Measurements from ENCODE around the gene SLC2A3. TPM values are rescaled to one million over a fixed set of nuclear protein-coding genes. Genes with fewer than 3 reads are reported as not detected.
"Not testable (repeated sequence)": the region's sequence is repeated elsewhere in the genome, so short reads cannot be mapped to it uniquely, and the experiment has no call there.

SLC2A3 gene
- polyA plus RNA-seq, 12 donors, result 10.2 to 78.4 (median 22.3) TPM; not detected in 1

DNA sequence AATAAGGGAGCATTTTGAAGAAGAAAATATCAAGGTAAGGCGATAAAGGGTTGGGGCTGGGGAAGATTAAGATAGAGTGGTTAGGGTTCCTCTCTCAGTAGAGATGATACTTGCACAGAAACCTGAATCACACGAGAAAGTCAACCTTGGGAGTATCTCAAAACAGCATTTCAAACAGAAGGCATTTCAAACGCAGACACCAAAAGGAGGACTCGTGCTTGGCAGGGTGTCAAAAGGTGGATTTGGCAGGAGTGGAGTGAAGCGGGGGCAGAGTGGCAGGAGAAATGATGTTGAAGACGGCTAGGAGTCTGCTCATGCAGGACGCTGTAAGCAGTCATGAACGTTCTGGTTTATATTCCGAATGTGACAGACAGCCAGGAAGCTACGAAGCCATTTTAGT lies 18.4 kb upstream of the SLC2A3 start:
- DNase-seq, result not testable (repeated sequence)

DNA sequence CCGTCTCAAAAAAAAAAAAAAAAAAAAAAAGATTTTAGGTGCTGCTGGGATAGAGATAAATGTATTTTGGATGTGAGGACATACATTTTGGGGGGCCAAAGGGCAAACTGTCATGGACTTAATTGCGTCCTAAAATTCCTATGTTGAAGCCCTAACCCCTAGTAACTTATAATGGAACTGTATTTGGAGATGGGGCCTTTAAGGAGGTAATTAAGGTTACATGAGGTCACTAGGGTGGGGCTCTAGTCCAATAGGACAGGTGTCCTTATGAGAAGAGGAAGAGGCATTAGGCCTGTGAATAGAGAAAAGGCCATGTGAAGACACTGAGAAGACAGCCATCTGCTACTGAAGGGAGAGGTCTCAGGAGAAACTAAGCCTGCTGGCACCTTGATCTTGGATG lies 17.9 kb upstream of the SLC2A3 start:
- not testable (repeated sequence) for DNase-seq

DNA sequence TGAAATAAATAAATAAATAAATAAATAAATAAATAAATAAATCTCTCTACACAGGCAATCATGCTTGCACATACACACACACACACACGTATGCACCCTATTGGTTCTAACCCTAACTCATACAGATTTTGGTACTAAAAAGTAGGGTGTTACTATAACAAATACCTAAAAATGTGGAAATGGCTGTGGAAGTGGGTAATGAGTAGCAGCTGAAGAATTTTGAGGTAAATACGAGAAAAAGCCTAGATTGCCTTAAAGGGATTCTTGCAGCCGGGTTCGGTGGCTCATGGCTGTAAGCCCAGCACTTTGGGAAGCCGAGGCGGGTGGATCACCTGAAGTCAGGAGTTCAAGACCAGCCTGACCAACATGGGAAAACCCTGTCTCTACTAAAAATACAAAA lies 15.7 kb upstream of the SLC2A3 start:
- DNase-seq, result no peak

DNA sequence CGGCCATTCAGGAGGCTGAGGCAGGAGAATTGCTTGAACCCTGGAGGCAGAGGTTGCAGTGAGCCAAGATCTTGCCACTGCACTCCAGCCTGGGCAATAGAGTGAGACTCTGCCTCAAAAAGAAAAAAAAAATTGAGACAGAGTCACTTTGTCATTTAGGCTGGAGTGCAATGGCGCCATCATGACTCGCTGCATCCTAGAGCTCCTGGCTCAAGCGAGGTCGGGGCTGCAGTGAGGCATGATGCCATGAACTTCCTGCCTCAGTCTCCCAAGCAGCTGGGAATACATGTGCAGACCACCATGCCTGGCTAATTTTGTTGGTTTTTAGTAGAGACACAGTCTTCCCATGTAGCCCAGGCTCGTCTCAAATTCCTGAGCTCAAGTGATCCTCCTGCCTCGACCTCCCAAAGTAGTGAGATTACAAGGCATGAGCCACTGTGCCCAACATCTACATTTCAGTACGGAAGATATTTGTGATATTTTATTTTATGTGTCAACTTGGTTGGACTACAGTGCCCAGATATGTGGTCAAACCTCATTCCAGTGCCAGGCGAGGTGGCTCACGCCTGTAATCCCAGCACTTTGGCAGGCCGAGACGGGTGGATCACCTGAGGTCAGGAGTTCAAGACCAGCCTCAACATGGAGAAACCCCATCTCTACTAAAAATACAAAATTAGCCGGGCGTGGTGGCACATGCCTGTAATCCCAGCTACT lies 14.4 kb upstream of the SLC2A3 start:
- not testable (repeated sequence) for DNase-seq

DNA sequence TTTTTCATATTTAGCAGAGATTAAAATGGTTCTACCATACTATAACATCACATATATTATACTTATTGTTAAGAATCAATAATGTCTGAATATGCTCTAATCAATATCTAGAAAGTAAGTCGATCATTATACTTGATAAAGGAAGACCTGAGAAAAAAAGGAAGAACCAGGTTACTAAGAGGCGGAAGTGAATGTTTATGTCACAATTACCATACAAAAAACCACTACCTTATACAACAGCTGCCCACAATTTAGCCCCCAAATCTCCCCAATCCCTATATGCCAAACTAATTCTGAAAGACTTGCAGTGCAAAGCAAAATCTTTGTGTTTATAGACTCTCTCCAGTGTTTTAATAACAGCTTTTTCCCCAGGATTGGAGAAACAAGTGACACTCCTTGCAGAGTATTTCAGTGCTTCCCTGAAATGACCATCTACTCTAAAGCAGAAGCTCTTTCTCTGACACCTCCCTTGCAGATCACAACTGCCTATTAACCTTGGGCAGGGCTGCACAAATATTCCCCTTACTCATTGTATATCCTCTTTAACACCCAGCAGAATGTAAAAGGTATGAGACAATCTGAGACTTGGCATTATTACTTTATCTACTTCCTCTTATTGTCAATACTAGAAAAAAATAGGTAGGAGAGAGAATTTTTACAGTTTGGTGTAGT lies 12.7 kb upstream of the SLC2A3 start:
- DNase-seq, result no peak

DNA sequence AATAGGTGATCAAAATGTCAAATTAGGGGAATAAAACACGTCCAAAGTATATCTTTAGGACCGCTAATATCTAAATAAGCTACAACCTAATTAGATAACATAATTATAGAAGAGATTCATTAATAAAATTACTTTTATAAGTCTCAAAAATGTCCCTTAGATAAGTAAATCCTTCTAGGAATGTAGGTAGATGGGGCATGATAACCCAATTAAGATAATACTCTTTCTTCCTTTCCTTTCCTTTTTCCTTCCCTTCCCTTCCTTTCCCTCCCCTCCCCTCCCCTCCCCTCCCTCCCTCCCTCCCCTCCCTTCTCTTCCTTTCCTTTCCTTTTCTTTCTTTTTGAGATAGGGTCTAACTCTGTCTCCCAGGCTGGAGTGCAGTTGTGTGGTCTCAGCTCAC lies 11.0 kb upstream of the SLC2A3 start:
- no peak for DNase-seq

DNA sequence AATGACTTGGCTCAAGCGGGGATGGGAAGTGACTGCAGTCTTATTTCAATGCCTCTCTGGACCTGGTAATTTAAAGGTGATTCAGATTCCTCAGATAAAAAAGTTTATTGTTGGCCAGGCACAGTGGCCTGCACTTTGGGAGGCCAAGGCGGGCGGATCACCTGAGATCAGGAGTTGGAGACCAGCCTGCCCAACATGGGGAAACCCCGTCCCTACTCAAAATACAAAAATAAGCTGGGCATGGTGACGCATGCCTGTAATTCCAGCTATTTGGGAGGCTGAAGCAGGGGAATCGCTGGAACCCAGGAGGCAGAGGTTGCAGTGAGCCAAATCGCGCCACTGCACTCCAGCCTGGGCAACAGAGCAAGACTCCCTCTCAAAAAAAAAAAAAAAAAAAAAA lies 8.8 kb upstream of the SLC2A3 start:
- DNase-seq, result not testable (repeated sequence)

DNA sequence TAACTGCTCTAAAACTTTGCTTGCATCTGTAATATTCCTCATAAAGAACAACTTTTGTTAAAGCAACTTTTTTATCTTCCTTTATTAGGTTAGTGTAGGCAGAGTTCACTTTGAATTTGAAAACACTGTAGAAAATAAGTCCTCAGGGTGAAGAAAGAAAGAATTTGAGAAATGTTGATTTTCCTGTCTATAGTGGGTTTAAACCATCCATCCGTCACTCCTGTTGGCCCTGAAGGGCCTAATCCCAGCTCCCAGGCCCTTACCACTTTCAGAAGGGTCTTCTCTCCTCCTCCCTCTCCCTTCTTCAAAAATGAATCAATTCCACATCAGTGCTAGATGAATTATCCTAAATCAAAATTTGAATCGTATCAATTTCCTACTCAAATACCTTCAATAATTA lies 4.9 kb upstream of the SLC2A3 start:
- DNase-seq, result no peak

DNA sequence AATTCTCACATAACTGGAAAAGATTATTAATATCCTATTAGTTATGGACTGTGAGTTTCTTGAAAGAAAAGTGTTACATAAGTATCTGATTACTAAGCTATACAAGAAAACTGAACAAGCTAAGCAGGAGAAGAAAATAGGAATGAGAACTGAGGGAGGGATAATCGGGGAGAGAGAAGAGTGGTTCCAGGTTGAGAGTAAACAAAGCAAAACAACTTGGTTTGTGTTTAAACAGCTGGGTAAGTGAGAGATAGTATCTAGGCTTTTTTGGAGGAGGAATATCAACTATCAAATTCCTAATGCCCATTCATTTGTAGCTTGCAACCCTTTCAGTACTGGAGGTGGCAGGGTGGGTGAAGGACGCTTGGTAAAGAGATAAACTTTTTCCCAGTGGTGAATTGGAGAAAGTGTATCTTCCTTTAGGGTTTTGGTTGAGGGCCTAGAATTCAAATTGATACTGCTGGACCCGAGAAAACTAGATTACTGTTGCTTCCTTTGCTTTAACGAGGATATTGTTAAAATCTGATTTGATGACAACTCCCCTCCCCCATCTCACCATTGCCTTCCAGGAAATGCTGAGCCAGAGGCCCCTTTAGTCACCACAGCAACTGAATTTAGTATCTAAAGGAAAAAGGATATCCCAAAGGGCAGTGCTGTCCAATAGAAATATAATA lies 2.0 kb upstream of the SLC2A3 start:
- peak; percentile 51 for DNase-seq

DNA sequence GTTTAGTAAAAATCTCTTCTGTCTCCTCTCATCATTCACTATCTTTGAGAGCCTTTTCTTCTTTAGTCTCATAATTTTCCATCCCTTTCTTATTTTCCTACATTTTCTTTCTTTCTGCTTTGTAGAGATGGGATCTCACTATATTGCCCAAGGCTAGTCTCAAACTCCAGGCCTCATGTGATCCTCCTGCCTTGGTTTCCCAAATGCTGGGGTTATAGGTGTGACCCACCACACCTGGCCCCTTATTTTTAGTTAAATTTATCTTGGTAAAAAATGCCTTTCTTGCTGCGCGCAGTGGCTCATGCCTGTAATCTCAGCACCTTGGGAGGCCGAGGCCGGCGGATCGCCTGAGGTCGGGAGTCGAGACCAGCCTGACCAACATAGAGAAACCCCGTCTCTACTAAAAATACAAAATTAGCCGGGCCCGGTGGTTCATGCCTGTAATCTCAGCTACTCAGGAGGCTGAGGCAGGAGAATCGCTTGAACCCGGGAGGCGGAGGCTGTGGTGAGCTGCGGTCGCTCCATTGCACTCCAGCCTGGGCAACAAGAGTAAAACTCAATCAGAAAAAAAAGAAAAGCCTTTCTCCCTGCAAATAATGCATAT lies 996 bp downstream of the SLC2A3 start:
- DNase-seq, result no peak

DNA sequence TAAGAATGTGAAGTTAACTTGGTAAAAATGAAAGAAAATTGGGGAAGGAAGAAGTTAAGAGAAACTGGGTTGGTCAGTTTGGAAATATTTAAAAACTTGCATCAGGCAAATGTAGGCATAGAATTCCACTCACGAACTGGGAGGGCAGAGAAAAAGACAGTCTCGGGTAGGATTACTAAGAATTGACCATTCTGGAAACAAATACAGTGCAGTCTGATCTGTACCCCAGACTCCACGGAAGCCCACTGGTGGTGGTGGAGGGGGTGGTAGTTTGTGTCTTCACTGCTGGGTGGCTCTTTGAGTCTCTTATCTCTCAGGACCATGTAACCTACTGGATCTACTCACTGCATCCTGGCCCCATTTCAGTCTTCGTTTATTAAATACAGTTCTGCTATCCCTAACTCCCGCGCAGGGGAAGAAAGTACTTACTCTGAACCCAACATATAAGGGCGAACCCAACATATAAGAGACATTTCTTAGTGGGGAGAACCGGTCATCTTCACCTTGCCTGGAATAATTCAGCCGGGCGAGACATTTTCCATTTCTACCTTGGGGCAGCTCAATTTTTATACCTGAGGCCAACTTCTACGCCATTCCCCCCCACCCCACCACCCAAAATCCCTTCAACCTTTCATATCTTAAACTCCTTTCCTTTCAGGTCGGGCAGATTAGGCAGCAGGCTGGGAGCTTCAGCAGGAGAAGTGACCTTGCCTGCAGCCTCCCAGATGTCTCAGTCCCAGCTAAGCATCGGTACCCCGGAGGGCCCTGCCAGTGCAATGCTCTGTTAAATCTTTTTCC lies 1.7 kb downstream of the SLC2A3 start:
- DNase-seq, result no peak

DNA sequence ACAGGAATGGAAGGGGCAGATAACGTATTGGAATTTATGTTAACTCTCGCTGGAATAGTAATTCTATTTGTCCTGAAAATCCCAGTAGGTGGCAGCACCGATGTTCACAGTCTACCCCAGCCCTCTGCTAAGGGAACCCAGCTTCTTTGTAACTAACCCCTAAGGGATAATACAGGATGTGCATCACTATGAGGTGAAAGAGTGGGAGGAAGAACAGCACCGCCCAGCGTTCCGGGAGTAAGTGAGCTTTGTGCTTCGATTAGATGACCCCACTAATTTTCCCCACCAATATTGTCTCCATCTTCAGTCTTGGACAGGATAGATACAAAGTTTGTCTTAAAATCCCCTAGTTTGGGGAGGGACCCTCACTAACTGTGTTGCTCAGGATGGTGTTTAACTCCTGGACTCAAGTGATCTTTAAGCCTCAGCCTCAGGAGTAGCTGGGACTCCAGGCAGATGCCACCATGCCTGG lies 2.7 kb downstream of the SLC2A3 start:
- peak; percentile 83 for DNase-seq

DNA sequence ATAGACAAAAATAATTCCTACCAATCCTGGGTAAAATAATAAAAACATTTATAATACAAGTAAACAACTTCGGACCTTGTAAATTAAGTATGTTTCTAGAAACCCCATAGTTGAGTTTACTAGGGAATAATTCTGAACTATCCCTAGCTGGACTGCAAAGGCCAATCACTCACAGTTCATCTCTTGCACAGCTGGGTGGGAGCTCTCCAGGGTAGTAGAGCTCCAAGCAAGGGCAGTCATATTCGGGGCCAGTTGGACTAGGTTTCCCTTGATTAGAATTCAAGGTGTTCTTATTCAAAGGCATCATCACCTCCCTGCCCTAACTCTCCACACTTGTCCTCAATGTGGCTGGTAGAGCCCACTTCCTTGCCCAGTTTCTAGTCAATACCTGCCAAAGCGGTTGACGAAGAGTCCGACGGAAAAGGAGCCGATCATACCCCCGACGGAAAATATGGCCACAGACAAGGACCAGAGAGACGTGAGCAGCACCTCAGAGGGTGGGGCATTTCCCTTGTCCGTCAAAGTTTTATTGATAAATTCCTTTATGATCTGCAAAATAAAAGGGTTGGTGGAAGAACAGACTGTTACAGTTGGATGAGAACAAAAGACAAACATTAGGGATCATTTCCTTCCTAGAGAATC lies 3.3 kb downstream of the SLC2A3 start:
- DNase-seq, result not testable (repeated sequence)

DNA sequence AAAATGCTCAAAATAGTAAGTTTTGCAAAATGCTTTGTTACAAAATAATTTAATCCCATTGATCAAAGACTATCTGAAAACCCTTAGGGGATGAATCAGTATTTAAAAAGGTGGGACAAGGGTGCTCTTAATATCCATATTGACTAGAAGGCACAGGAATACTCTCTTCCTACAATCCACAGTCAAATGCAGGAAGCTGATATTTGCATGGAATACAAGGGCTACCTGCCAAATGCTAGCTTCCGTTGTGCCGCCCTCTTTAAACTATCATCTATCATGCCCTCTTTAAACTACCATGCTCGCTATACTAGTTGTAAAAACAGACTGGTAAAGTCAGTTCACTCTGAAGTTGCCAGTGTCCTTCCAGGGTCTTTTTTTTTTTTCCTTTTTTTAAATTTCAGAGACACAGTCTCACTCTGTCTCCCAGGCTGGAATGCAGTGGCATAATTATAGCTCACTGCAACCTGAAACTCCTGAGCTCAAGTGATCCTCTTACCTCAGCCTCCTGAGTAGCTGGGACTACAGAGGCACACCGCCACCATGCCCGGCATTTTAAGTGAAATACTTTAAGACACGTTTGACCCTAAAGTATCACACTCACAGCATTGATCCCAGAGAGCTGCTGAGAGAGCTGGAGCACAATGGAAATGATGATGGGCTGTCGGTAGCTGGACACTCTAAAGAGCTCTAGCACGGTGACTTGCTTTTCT lies 6.7 kb downstream of the SLC2A3 start:
- no peak for DNase-seq

DNA sequence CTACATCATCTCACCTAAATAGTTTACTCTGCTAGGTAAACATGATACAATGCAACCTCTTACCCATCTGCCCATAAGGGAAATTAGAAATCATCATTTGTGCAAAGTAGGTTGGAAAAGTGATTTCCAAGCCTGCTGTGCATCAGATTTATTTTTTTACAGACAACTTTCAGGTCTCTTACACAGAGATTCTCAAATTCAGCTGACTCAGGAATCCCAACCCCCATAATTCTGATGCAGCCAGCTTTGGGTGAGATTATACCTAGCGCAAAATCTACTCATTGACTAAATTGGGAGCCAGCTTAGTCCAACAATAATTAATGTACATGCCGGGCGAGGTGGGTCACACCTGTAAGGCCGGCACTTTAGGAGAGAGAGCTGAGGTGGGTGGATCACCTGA lies 8.5 kb downstream of the SLC2A3 start:
- no peak for DNase-seq

DNA sequence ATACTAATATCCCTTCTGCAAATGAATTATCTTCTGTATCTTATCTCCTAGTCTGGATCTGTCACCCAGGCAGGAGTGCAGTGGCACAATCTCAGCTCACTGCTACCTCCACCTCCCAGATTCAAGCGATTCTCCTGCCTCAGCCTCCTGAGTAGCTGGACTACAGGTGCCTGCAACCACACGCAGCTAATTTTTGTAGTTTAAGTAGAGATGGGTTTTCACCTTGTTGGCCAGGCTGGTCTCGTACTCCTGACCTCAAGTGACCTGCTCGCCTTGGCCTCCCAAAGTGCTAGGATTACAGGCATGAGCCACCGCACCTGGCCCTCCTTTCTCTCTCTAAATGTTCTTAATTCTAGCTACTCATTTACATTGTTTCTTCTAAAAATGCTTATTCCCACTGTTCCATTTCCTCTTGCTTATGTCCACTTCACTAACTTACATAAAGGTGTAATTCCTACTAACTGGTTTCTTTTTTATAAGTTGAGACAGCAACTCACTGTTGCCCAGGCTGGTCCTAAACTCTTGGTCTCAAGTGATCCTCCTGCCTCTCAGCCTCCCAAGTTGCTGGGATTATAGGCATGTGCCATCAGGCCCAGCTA lies 9.8 kb downstream of the SLC2A3 start:
- DNase-seq, result not testable (repeated sequence)

DNA sequence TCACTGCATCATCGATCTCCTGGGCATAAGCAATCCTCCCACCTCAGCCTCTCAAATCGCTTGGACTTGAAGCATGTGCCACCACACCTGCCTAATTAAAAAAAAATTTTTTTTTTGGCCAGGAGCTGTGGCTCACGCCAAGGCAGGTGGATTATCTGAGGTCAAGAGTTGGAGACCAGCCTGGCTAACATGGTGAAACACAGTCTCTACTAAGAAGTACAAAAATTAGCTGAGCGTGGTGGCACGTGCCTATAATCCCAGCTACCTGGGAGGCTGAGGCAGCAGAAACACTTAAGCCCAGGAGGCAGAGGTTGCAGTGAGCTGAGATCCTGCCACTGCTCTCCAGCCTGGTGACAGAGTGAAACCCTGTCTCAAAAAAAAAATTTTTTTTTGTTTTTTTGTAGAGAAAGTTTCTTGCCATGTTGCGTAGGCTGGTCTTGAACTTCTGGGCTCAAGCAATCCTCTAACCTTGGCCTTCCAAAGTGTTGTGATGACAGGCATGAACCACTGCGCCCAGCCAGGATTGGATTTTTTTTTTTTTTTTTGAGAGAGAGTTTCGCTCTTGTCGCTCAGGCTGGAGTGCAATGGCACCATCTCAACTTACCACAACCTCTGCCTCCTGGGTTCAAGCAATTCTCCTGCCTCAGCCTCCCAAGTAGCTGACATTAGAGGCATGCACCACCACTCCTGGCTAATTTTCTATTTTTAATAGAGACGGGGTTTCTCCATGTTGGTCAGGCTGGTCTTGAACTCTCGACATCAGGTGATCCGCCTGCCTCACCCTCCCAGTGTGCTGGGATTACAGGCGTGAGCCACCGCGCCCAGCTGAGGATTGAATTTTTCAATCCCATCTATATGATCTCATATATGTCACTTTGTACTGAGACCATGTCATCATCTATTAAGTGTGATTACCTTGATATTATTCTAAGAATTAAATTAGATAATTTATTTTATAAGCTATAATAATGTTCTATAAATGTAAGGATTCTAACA lies 12.4 kb downstream of the SLC2A3 start:
- no peak for DNase-seq

DNA sequence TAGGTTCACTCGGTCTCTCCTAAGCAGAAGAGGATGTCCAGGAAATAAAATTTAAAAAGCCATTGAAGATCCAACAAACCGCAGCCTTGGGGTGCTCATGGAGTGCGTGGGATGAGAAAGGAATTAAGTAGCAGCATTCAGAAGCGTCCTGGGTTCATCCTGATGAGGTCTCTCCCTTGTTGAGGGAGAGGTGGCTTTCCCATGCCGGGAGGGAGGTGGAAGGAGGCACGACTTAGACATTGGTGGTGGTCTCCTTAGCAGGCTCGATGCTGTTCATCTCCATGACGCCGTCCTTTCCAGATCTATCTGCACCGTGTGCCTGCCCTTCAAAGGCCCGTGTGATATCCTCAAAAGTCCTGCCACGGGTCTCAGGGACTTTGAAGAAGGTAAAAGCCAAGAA lies 14.8 kb downstream of the SLC2A3 start:
- not testable (repeated sequence) for DNase-seq

DNA sequence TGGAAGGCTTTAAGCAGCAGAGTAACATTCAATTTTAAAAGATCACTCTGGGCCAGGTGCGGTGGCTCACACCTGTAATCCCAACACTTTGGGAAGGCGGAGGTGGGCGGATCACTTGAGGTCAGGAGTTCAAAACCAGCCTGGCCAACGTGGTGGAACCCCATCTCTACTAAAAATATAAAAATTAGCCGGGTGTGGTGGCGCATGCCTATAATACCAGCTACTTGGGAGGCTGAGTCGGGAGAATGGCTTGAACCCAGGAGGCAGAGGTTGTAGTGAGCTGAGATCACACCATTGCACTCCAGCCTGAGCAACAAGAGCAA lies 17.8 kb downstream of the SLC2A3 start:
- DNase-seq, result not testable (repeated sequence)
